GM19239 (cell line): ENCODE data around the gene INTS14.

Source experiments
- DNase-seq: peaks from one replicate; pipeline ENCODE4 v3.0.0; 2011; ENCODE audit warnings: low spot score; ENCODE audit not compliant: insufficient read length
- FAIRE-seq: peaks from 2 replicates; lab custom pipeline; 2011; peaks lifted over from hg19 to GRCh38; lab: Jason Lieb, UNC

The INTS14 gene

DNA sequence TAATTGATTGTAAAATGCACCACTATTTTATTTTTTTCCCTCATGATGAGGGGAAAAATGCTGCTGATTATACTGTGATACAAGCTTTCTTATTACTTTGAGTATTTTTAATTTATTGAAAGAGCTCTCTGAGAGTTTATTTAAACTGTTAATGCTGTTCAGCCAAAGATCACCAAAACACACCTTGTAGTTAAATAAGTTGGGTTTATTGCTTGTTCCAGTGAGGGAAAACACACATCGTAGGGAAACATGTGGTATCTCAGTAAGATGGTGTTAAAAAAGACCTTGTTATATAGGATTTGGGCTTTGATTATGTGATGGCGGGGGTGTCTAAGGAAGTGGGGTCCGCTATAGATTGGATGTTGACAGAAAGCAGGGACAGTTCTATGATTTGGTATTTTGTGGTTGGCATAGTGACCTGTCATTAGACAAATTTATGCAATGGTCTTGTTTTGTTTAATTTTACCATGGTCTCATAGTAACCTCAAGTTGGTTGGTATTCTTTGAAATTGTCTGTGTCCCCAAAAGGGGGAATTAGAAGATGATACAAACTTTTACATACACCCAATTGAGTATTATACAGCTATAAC, 69.6 kb downstream of the INTS14 start:
- DNase-seq, result no peak
- no peak for FAIRE-seq

DNA sequence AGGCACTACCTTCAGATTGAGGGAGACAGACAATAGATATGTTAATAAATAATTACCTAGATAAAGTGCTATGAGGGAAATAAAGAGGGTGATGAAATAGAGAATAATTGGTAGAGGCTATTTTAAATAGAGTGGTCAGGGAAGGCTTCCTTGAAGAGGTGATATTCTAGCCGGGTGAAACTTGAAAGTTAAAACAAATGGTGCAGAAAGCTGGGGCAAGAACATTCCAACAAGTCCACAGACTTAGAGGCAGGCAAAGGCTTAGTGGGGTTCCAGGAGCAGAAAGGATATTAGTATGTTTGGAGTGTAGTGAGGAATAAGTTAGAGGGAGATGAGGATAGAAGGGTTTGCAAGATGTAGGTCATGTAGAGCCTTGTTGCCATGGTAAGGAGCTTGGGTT, 70.6 kb downstream of the INTS14 start:
- no peak for FAIRE-seq
- DNase-seq, result no peak

DNA sequence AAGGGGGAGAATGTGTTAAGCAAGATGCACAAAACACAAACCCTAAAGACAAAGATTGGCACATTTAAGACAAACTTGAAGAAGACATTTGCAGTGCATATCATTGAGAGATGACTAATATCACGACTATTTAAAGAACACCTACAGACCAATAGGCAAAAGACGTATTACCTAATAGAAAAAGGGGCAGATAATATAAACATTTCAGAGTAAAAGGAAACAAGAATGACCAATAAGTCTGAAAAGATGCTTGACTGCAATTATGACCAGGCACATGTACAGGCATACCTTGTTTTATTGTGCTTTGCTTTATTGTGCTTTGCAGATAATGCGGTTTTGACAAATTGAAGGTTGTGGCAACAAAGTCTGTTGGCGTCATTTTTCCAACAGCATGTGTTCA, 75.7 kb downstream of the INTS14 start:
- FAIRE-seq (no peak), DNase-seq (no peak)

GRCh38 chr15:65533057-65533756, 77.7 kb downstream of the INTS14 start:
- FAIRE-seq, result no peak
- no peak for DNase-seq

GRCh38 chr15:65532738-65533051, 78.2 kb downstream of the INTS14 start:
- DNase-seq, result no peak

GRCh38 chr15:65530318-65531111, 80.4 kb downstream of the INTS14 start, which contains the start of gene HACD3:
Gene HACD3 (plus strand): TSS chr15:65530463. CDS start chr15:65530632, 169 bp downstream.
- peak; percentile 71 for FAIRE-seq

More at GRCh38 chr15:65532738-65533051, 78.2 kb downstream of the INTS14 start:
- no peak for FAIRE-seq

DNA sequence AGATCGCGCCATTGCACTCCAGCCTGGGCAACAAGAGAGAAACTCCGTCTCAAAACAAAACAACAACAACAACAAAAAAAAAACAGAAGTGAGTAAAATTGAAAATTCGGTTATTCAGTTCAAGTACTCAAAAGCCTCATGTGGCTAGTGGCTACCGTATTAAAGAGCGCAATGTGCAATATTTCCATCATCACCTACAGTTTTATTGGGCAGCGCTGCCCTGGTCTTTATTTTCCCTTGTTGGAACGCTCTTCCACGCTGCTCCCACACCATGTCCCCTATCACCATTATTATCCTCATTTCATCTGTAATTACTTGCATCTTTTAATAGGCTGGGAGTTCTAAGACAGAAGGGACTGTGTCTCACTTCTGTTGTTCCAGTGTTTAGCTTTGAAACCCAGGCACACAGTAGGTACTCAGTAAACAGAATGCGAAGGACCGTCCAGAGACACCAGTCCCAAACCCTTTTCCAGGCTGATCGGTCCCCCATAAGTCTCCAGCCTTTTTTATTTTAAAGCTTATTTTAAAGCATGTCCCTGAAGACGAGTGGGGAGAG, 81.1 kb downstream of the INTS14 start:
- FAIRE-seq (no peak), DNase-seq (no peak)

More at GRCh38 chr15:65530318-65531111, 80.4 kb downstream of the INTS14 start, which contains the start of gene HACD3:
- DNase-seq, result peak; percentile 90
